ENCODE results near the gene MYO1E.
A peak's percentile ranks its signal among the peaks of the same experiment; 100 is the strongest.
"Not testable (repeated sequence)": the region's sequence is repeated elsewhere in the genome, so short reads cannot be mapped to it uniquely, and the experiment has no call there.

The MYO1E gene

GRCh38 chr15:59131456-59131855, 241.2 kb downstream of the MYO1E start:
- no peak for DNase-seq (ENCODE audit: low spot score)

GRCh38 chr15:59127255-59127654, 245.4 kb downstream of the MYO1E start:
- not testable (repeated sequence) for DNase-seq (ENCODE audit: low spot score)

- not testable (repeated sequence) for DNase-seq (ENCODE audit: low spot score)
These were observed 247.0 kb downstream of the MYO1E start for GRCh38 chr15:59125683-59126082.

- no peak for DNase-seq (ENCODE audit: low spot score)
These were observed 248.4 kb downstream of the MYO1E start for GRCh38 chr15:59124261-59124660.

- DNase-seq (ENCODE audit: low spot score), result no peak
These were observed 251.7 kb downstream of the MYO1E start for GRCh38 chr15:59120937-59121336.

GRCh38 chr15:59119625-59120024, 253.0 kb downstream of the MYO1E start:
- no peak for DNase-seq (ENCODE audit: low spot score)

- no peak for DNase-seq (ENCODE audit: low spot score)
These were observed 255.9 kb downstream of the MYO1E start for GRCh38 chr15:59116771-59117170.

GRCh38 chr15:59116141-59116540, 256.5 kb downstream of the MYO1E start:
- no peak for DNase-seq (ENCODE audit: low spot score)

- no peak for DNase-seq (ENCODE audit: low spot score)
These were observed 257.6 kb downstream of the MYO1E start for GRCh38 chr15:59115047-59115446.

- no peak for DNase-seq (ENCODE audit: low spot score)
These were observed 261.4 kb downstream of the MYO1E start for GRCh38 chr15:59111251-59111650.

GRCh38 chr15:59105854-59106253, 266.8 kb downstream of the MYO1E start:
- peak; percentile 11 for DNase-seq (ENCODE audit: low spot score)

- DNase-seq (ENCODE audit: low spot score), result peak; percentile 69
These were observed 267.5 kb downstream of the MYO1E start, which contains the start of gene CCNB2 for GRCh38 chr15:59104912-59105732. CCNB2 (plus strand) TSS chr15:59105146; CDS start chr15:59105269, 123 bp downstream.

- DNase-seq (ENCODE audit: low spot score), result peak; percentile 13
These were observed 268.1 kb downstream of the MYO1E start for GRCh38 chr15:59104602-59104911.

- no peak for DNase-seq (ENCODE audit: low spot score)
These were observed 273.4 kb downstream of the MYO1E start for GRCh38 chr15:59099162-59099685.

GRCh38 chr15:59096429-59096828, 276.2 kb downstream of the MYO1E start:
- no peak for DNase-seq (ENCODE audit: low spot score)

- DNase-seq (ENCODE audit: low spot score), result no peak
These were observed 278.6 kb downstream of the MYO1E start for GRCh38 chr15:59094077-59094476.

- no peak for DNase-seq (ENCODE audit: low spot score)
These were observed 284.9 kb downstream of the MYO1E start for GRCh38 chr15:59087731-59088130.
